ENCODE data around the gene HAPLN1.

Gene HAPLN1

GRCh38 chr5:83703059-83703458, 17.6 kb downstream of the HAPLN1 start:
- Mint-ChIP-seq H3K9me3 (peaks cover 4% of the 10 kb centered on the region), H3K4me1 (no peaks in the 10 kb centered on the region), H3K27me3 (peaks cover 2% of the 10 kb centered on the region), H3K36me3 (no peaks in the 10 kb centered on the region), H3K4me3 (no peak overlapping the region), H3K27ac (no peak overlapping the region)
- ATAC-seq (ENCODE audit: low read depth), result no peak
- DNase-seq (ENCODE audit: low spot score in 2 of 2), result no peak

GRCh38 chr5:83701886-83702285, 18.8 kb downstream of the HAPLN1 start:
- Mint-ChIP-seq H3K4me1 (no peaks in the 10 kb centered on the region), H3K9me3 (peaks cover 2% of the 10 kb centered on the region), H3K36me3 (no peaks in the 10 kb centered on the region), H3K27me3 (peaks cover 2% of the 10 kb centered on the region), H3K27ac (no peak overlapping the region), H3K4me3 (no peak overlapping the region)
- DNase-seq (ENCODE audit: low spot score in 2 of 2) (no peak), ATAC-seq (ENCODE audit: low read depth) (no peak)

DNA sequence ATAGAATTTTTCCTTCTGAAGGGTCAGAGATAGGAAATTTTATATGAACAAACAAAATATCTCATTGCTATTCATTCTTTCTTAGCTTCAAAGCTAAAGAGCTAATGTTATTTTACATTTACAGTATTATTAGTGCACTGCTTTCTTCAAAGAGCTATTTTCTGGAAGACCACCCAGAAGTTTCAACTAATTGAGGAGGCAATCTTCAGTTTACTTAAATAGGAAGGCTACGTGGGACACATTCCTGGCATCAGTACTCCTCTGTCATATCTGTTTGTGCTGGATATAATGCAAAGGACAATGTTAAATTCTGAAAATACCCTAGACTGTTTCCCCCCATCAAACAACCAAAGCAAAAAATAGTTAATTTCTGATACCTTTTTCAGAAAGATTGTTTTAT, 30.8 kb downstream of the HAPLN1 start:
- Mint-ChIP-seq H3K4me1 (no peaks in the 10 kb centered on the region), H3K27me3 (no peaks in the 10 kb centered on the region), H3K9me3 (peaks cover 1% of the 10 kb centered on the region), H3K4me3 (no peak overlapping the region), H3K36me3 (no peaks in the 10 kb centered on the region), H3K27ac (no peak overlapping the region)
- DNase-seq (ENCODE audit: low spot score in 2 of 2), result no peak
- ATAC-seq (ENCODE audit: low read depth), result no peak

DNA sequence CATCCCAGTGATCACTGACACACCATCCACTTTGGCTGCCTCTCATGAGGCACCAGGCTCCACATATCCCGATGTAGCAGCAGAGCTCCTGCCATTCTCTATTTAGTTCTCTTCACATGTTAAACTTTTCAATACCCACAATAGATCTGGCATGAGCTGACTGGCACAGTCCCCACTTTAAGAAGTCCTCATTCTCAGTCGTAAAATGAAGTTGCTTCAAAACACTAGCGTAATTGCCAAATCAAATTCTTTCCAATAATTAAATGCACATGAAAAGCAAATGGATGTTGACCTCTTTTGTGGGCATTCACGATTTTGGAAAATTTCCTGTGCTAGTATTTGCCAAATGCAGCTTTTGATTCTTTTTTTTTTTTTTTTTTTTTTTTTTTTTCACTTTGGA, 32.4 kb downstream of the HAPLN1 start:
- H3K27ac Mint-ChIP-seq, result no peak overlapping the region
- no peaks in the 10 kb centered on the region for H3K4me1 Mint-ChIP-seq
- no peak overlapping the region for H3K4me3 Mint-ChIP-seq
- H3K36me3 Mint-ChIP-seq, result no peaks in the 10 kb centered on the region
- no peaks in the 10 kb centered on the region for H3K27me3 Mint-ChIP-seq
- no peak for DNase-seq (ENCODE audit: low spot score in 2 of 2)
- ATAC-seq (ENCODE audit: low read depth), result no peak
- peaks cover 1% of the 10 kb centered on the region for H3K9me3 Mint-ChIP-seq

- Mint-ChIP-seq H3K27me3 (no peaks in the 10 kb centered on the region), H3K27ac (no peak overlapping the region), H3K4me1 (no peaks in the 10 kb centered on the region), H3K36me3 (no peaks in the 10 kb centered on the region), H3K9me3 (peaks cover 1% of the 10 kb centered on the region), H3K4me3 (no peak overlapping the region)
- DNase-seq (ENCODE audit: low spot score in 2 of 2) (no peak), ATAC-seq (ENCODE audit: low read depth) (no peak)
These were observed 33.5 kb downstream of the HAPLN1 start for GRCh38 chr5:83687124-83687619.

DNA sequence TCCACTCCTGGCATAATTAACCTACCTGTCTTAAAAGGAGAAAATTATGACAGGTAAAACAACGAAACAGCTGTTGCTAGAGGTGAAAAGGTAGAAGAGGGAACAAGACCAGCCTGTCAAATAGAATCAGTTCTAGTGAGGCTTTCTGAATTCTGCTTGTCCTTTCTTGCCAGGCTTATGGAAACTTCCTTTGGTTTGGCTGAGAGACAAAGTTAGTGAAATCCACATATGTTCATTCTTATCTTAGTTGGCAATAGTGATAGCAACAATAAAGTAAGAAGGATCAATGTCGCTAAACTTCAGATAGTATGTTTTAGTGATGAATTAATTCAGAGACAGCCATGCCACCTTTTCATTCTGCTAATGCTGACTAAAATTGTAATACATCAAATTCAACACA, 34.4 kb downstream of the HAPLN1 start:
- no peak for ATAC-seq (ENCODE audit: low read depth)
- Mint-ChIP-seq H3K4me1 (no peaks in the 10 kb centered on the region), H3K27ac (no peak overlapping the region), H3K9me3 (no peaks in the 10 kb centered on the region), H3K27me3 (no peaks in the 10 kb centered on the region), H3K4me3 (no peak overlapping the region), H3K36me3 (no peaks in the 10 kb centered on the region)
- DNase-seq (ENCODE audit: low spot score in 2 of 2), result no peak

DNA sequence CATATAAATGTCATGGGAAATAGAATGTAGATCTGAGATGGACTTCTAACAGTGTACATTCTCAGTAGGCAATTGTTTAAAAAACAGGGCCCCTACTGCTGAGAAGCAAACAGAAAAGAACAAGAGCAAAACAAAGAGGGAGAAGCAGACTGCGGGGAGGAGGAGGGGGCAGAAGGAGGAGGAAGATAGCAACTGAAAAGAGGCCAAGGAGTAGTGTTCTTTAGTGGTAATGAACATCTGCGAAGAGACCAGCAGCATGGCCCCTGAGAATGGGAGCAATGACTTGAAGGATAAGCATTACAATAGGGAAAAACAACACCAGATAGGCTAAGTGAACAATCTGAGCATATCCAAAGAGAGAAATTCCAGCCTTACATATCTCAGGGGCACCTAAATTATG, 36.8 kb downstream of the HAPLN1 start:
- ATAC-seq (ENCODE audit: low read depth) (no peak), DNase-seq (ENCODE audit: low spot score in 2 of 2) (no peak)
- Mint-ChIP-seq H3K36me3 (no peaks in the 10 kb centered on the region), H3K27me3 (no peaks in the 10 kb centered on the region), H3K4me3 (no peak overlapping the region), H3K9me3 (no peaks in the 10 kb centered on the region), H3K27ac (no peak overlapping the region), H3K4me1 (no peaks in the 10 kb centered on the region)

- DNase-seq (ENCODE audit: low spot score in 2 of 2), result no peak
- Mint-ChIP-seq H3K4me3 (no peak overlapping the region), H3K27me3 (peaks cover 2% of the 10 kb centered on the region), H3K4me1 (no peaks in the 10 kb centered on the region), H3K27ac (no peak overlapping the region), H3K9me3 (peaks cover 4% of the 10 kb centered on the region), H3K36me3 (no peaks in the 10 kb centered on the region)
- no peak for ATAC-seq (ENCODE audit: low read depth)
These were observed 48.0 kb downstream of the HAPLN1 start for GRCh38 chr5:83672646-83673045.

DNA sequence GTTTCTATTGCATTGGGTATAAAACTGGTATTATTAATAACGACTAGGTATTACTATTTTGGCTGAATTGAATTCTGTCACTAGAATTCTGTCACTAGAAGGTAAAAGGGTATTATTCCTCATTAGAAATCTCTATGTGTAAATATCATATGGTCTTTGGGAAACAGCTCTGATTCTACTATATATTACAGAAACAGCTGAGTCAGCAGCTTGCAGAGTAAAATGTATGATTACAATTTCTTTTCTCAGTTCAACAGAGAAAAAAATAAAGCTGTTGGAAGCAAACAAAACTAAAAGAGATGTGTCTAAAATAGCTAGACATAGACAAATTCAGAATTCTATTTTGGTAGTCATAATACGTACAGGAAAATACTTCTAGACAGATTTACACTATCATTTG, 48.5 kb downstream of the HAPLN1 start:
- Mint-ChIP-seq H3K4me3 (no peak overlapping the region), H3K4me1 (no peaks in the 10 kb centered on the region), H3K27ac (no peak overlapping the region), H3K36me3 (no peaks in the 10 kb centered on the region), H3K9me3 (peaks cover 4% of the 10 kb centered on the region), H3K27me3 (peaks cover 2% of the 10 kb centered on the region)
- ATAC-seq (ENCODE audit: low read depth) (no peak), DNase-seq (ENCODE audit: low spot score in 2 of 2) (no peak)

DNA sequence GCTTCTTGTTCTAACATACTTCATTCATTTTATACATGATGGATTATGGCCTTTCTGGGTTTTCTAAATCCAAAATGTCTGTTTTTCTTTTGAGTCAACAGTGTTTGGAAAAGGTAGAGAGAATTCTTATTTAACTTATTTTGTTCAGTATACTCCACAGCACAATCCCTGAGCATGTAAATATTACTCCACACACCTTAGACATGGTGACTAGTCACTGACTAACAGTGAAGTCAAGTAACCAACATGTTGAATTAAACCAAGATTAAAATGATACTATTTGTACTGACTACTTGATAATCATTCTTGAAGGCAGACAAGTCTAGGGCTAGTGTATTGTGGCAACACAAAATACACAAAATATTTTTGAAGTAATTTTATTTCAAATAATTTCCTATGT, 55.0 kb downstream of the HAPLN1 start:
- Mint-ChIP-seq H3K9me3 (peaks cover 2% of the 10 kb centered on the region), H3K27me3 (peaks cover 3% of the 10 kb centered on the region), H3K36me3 (no peaks in the 10 kb centered on the region), H3K27ac (no peak overlapping the region), H3K4me3 (no peak overlapping the region), H3K4me1 (no peaks in the 10 kb centered on the region)
- no peak for DNase-seq (ENCODE audit: low spot score in 2 of 2)
- no peak for ATAC-seq (ENCODE audit: low read depth)

DNA sequence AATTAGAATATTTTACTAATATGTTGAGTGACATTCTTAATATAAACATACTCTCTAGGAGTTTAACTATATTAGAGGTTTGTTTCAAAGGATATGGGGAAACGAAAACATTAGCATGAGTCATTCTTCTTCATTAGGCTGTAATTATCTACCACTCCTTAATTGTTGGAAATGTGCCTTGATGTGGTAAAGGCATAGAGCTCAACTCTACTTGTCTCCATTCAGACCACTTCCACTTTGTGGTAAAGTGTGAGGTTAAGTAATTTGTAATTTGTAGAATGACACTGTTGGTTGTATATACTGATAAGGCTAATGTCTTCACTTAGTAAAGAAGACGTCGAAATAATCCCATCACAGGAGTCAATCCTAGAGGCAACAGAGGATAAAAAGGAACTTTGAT, 58.1 kb downstream of the HAPLN1 start:
- Mint-ChIP-seq H3K27ac (no peak overlapping the region), H3K9me3 (no peaks in the 10 kb centered on the region), H3K4me1 (no peaks in the 10 kb centered on the region), H3K36me3 (no peaks in the 10 kb centered on the region), H3K4me3 (no peak overlapping the region), H3K27me3 (peaks cover 2% of the 10 kb centered on the region)
- ATAC-seq (ENCODE audit: low read depth) (no peak), DNase-seq (ENCODE audit: low spot score in 2 of 2) (no peak)

DNA sequence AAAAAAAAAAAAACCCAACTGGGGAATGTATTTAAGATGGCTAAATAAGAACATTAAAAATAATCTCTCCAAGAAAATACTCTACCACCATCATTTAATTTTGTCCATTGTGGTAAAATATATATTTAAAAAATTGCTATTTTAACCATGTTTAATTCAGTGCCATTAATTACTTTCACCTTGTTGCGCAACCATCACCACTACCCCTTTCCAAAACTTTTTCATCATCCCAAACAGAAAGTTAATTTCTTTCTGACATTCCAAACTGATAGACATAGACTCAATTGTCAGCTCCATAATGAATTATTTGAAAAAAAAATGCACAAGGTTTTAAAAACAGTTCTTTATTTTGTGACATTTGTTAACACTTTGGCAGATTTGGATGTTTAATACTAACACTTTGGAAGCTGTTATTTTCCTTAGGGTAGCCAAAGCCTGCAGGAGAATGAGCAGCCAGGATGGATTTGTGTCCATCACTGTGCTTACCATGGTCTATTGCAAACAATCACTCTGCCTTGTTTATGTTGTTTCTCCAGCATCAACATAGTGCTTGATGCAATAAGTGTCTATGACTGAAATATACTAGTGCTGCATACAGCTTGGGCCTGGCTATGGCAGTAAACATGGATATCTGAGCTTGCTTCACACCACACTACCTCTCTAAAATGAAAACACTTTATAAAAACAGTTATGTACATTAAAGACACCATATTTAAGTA, 62.7 kb downstream of the HAPLN1 start:
- ATAC-seq (ENCODE audit: low read depth) (no peak), DNase-seq (ENCODE audit: low spot score in 2 of 2) (no peak)
- no peaks in the 10 kb centered on the region for H3K36me3 Mint-ChIP-seq
- H3K27ac Mint-ChIP-seq, result no peak overlapping the region
- H3K4me3 Mint-ChIP-seq, result no peak overlapping the region
- H3K9me3 Mint-ChIP-seq, result no peaks in the 10 kb centered on the region
- H3K27me3 Mint-ChIP-seq, result peaks cover 2% of the 10 kb centered on the region
- H3K4me1 Mint-ChIP-seq, result no peaks in the 10 kb centered on the region

- Mint-ChIP-seq H3K4me1 (no peaks in the 10 kb centered on the region), H3K27ac (no peak overlapping the region)
These were observed 66.1 kb downstream of the HAPLN1 start for GRCh38 chr5:83654427-83654994.

GRCh38 chr5:83653669-83654068, 67.0 kb downstream of the HAPLN1 start:
- DNase-seq (ENCODE audit: low spot score in 2 of 2), result no peak
- Mint-ChIP-seq H3K27me3 (peaks cover 3% of the 10 kb centered on the region), H3K27ac (no peak overlapping the region), H3K4me3 (no peak overlapping the region), H3K9me3 (peaks cover 1% of the 10 kb centered on the region), H3K4me1 (no peaks in the 10 kb centered on the region), H3K36me3 (no peaks in the 10 kb centered on the region)
- ATAC-seq (ENCODE audit: low read depth), result no peak

More at GRCh38 chr5:83654427-83654994, 66.1 kb downstream of the HAPLN1 start:
- Mint-ChIP-seq H3K9me3 (peaks cover 1% of the 10 kb centered on the region), H3K4me3 (no peak overlapping the region), H3K27me3 (peaks cover 3% of the 10 kb centered on the region), H3K36me3 (no peaks in the 10 kb centered on the region)
- ATAC-seq (ENCODE audit: low read depth) (no peak), DNase-seq (ENCODE audit: low spot score in 2 of 2) (no peak)

DNA sequence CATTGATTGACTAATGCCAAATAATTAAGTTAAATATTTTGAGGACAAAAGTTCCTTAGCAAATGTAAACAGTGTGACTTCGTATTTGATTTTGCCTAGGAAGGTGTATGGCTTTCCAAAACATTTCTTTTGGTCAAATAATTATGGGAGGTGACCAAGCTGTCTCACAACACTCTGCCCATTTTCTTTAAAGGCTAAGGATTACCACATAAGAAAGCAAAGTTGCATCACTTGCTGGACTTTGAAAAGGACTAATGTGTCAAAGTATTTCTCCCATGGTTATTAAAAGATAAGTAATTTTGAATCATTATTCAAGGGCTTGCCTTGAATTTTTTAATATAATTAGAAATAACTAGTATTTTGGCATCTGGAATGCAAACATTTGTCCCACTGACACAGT, 74.7 kb downstream of the HAPLN1 start:
- H3K36me3 Mint-ChIP-seq, result no peaks in the 10 kb centered on the region
- ATAC-seq (ENCODE audit: low read depth) (no peak), DNase-seq (ENCODE audit: low spot score in 2 of 2) (no peak)
- no peak overlapping the region for H3K4me3 Mint-ChIP-seq
- no peaks in the 10 kb centered on the region for H3K4me1 Mint-ChIP-seq
- no peaks in the 10 kb centered on the region for H3K27me3 Mint-ChIP-seq
- H3K27ac Mint-ChIP-seq, result no peak overlapping the region
- H3K9me3 Mint-ChIP-seq, result no peaks in the 10 kb centered on the region
